B cell (primary cell): ENCODE data around the gene KPNA6.

Experiments used
- EZH2 ChIP-seq: IDR thresholded peaks from 2 replicates; pipeline ENCODE4 v1.6.1; 2012; ENCODE audit warnings: borderline replicate concordance, low read depth, mild to moderate bottlenecking, moderate library complexity, low read length; ENCODE audit not compliant: insufficient read depth, poor library complexity, severe bottlenecking
- TF ChIP-seq, protein P1 (sequence below): fragments of 200-600 bp; IDR thresholded peaks from one replicate; pipeline ENCODE4 v1.8.0; 2022; ENCODE audit warnings: antibody characterized with exemption, mild to moderate bottlenecking

DNA sequence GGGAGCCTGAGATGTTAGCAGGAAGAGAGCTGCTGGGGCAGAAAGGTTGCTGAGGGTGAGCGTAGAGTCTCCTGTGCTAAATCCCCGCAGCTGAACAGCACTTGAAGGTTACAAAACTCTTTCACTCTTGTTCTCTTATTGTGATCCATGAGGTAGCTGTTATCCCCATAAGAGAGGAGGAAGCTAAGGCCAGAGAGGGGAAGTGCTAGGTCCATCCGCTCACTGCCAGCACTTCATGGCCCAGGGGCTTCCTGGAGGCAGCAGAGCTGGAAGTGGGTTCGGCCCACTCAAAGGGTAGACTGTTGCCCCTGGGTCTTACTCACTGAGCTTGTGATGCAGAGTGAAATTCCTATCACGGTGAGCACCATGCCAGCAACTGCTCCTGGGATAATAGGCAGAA, 108.7 kb downstream of the KPNA6 start:
- TF ChIP-seq, protein P1, sequence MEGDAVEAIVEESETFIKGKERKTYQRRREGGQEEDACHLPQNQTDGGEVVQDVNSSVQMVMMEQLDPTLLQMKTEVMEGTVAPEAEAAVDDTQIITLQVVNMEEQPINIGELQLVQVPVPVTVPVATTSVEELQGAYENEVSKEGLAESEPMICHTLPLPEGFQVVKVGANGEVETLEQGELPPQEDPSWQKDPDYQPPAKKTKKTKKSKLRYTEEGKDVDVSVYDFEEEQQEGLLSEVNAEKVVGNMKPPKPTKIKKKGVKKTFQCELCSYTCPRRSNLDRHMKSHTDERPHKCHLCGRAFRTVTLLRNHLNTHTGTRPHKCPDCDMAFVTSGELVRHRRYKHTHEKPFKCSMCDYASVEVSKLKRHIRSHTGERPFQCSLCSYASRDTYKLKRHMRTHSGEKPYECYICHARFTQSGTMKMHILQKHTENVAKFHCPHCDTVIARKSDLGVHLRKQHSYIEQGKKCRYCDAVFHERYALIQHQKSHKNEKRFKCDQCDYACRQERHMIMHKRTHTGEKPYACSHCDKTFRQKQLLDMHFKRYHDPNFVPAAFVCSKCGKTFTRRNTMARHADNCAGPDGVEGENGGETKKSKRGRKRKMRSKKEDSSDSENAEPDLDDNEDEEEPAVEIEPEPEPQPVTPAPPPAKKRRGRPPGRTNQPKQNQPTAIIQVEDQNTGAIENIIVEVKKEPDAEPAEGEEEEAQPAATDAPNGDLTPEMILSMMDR, result no peak
- TF ChIP-seq EZH2, result no peak
